SU-DHL-6 (cell line): ENCODE data around the gene KHDC4.

Source experiments
- H2AFZ ChIP-seq: fragments of 200-600 bp; sonication (generic); 2 replicates; pipeline ENCODE4 v1.6.1; 2014; ENCODE audit warnings: low read depth, mild to moderate bottlenecking, moderate library complexity, mixed read lengths, antibody characterized with exemption, low read length; ENCODE audit not compliant: severe bottlenecking
- H3F3A ChIP-seq: fragments of 200-600 bp; shearing (Covaris generic); 2 replicates; pipeline ENCODE4 v1.6.0; 2016; ENCODE audit warnings: antibody characterized with exemption, mild to moderate bottlenecking; ENCODE audit not compliant: insufficient read depth
- H3K27ac ChIP-seq: fragments of 200-600 bp; sonication (generic); 2 replicates; pipeline ENCODE4 v1.5.1; 2016; ENCODE audit warnings: low read depth, mild to moderate bottlenecking, low read length, moderate library complexity, mixed read lengths
- H3K27me3 ChIP-seq: fragments of 200-600 bp; sonication (generic), shearing (Covaris generic); 2 replicates; pipeline ENCODE4 v1.6.0; 2014; ENCODE audit warnings: mild to moderate bottlenecking, low read length
- H3K36me3 ChIP-seq: fragments of 200-600 bp; sonication (generic); 2 replicates; pipeline ENCODE4 v1.6.1; 2014; ENCODE audit warnings: mild to moderate bottlenecking, low read length, mixed read lengths
- H3K4me2 ChIP-seq: fragments of 300-600, 200-600 bp; shearing (Covaris generic), sonication (generic); 2 replicates; pipeline ENCODE4 v1.6.0; 2014; ENCODE audit warnings: low read length, low read depth, mild to moderate bottlenecking; ENCODE audit not compliant: poor library complexity, severe bottlenecking
- H3K4me3 ChIP-seq: fragments of 200-600 bp; sonication (generic); 2 replicates; pipeline ENCODE4 v1.5.1; 2014; ENCODE audit warnings: antibody characterized with exemption, low read length, mild to moderate bottlenecking, mixed read lengths; ENCODE audit not compliant: insufficient read depth, poor library complexity, severe bottlenecking
- H3K79me2 ChIP-seq: fragments of 200-600 bp; sonication (generic); 2 replicates; pipeline ENCODE4 v1.6.1; 2014; ENCODE audit warnings: mild to moderate bottlenecking, low read length, moderate library complexity; ENCODE audit not compliant: insufficient read depth
- H3K9ac ChIP-seq: fragments of 200-600 bp; sonication (generic); 2 replicates; pipeline ENCODE4 v1.7.0; 2014; ENCODE audit warnings: mild to moderate bottlenecking, low read length
- H3K9me2 ChIP-seq: fragments of 200-600 bp; sonication (generic); replicated peaks from 2 replicates; pipeline ENCODE4 v1.6.1; 2014; ENCODE audit warnings: low read length; ENCODE audit not compliant: insufficient read depth
- H3K9me3 ChIP-seq: fragments of 200-600 bp; sonication (generic); 2 replicates; pipeline ENCODE4 v1.6.1; 2014; ENCODE audit warnings: low read length, mixed read lengths; ENCODE audit not compliant: insufficient read depth
- H4K20me1 ChIP-seq: fragments of 200-600 bp; sonication (generic); 2 replicates; pipeline ENCODE4 v1.6.1; 2014; ENCODE audit warnings: low read depth, mild to moderate bottlenecking, antibody characterized with exemption, low read length, moderate library complexity, mixed read lengths
- EZH2phosphoT487 ChIP-seq: fragments of 200-600 bp; sonication (generic), shearing (Covaris generic); conservative IDR thresholded peaks from 2 replicates; pipeline ENCODE4 v1.6.1; 2018; ENCODE audit warnings: mild to moderate bottlenecking, antibody characterized with exemption, low read length, moderate library complexity, mixed read lengths
- TF ChIP-seq, protein P1 (sequence below): fragments of 200-600 bp; sonication (generic); IDR thresholded peaks from one replicate; pipeline ENCODE4 v1.5.1; 2017; ENCODE audit warnings: antibody characterized with exemption, mild to moderate bottlenecking, low read length, moderate library complexity; ENCODE audit not compliant: insufficient read depth, poor library complexity, severe bottlenecking

Gene KHDC4

DNA sequence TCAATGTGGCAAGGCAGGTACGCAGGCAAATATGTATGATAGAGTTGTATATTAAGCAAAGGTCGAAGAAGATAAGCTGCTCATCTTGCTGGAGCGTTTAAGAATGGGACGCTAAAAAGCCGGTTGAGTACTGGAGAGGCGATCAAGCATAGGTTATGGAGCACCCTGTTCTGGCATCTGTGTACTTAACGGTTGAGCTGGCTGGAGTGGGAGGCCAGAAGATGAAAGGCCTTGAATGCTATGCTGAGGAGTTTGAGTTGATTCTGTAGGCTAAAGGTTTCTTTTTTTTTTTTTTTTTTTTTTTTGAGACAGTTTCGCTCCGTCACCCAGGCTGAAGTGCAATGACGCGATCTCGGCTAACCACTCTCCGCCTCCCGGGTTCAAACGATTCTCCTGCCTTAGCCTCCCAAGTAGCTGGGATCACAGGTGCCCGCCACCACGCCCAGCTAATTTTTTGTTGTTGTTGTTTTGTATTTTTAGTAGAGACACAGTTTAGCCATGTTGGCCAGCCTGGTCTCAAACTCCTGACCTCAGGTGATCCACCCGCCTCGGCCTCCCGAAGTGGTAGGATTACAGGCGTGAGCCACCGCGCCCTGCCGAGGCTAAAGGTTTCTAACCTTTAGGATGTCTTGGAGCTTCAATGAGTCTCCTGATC, 850 bp upstream of the KHDC4 start:
- H2AFZ ChIP-seq, result peak overlapping the region; percentile 91
- peak overlapping the region; percentile 83 for H3K27ac ChIP-seq
- peak overlapping the region; percentile 74 for H3K4me3 ChIP-seq
- H3K79me2 ChIP-seq, result peaks cover 42% of the 10 kb centered on the region
- peaks cover 25% of the 10 kb centered on the region for H3K36me3 ChIP-seq
- TF ChIP-seq EZH2phosphoT487, result no peak
- TF ChIP-seq, protein P1, sequence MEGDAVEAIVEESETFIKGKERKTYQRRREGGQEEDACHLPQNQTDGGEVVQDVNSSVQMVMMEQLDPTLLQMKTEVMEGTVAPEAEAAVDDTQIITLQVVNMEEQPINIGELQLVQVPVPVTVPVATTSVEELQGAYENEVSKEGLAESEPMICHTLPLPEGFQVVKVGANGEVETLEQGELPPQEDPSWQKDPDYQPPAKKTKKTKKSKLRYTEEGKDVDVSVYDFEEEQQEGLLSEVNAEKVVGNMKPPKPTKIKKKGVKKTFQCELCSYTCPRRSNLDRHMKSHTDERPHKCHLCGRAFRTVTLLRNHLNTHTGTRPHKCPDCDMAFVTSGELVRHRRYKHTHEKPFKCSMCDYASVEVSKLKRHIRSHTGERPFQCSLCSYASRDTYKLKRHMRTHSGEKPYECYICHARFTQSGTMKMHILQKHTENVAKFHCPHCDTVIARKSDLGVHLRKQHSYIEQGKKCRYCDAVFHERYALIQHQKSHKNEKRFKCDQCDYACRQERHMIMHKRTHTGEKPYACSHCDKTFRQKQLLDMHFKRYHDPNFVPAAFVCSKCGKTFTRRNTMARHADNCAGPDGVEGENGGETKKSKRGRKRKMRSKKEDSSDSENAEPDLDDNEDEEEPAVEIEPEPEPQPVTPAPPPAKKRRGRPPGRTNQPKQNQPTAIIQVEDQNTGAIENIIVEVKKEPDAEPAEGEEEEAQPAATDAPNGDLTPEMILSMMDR, result no peak
- H3K4me2 ChIP-seq, result peak overlapping the region; percentile 99
- H3K27me3 ChIP-seq, result no peaks in the 10 kb centered on the region
- H3K9ac ChIP-seq, result peak overlapping the region; percentile 94
- H3F3A ChIP-seq, result peaks cover 32% of the 10 kb centered on the region
- peaks cover 26% of the 10 kb centered on the region for H4K20me1 ChIP-seq
- no peaks in the 10 kb centered on the region for H3K9me2 ChIP-seq
- no peaks in the 10 kb centered on the region for H3K9me3 ChIP-seq

DNA sequence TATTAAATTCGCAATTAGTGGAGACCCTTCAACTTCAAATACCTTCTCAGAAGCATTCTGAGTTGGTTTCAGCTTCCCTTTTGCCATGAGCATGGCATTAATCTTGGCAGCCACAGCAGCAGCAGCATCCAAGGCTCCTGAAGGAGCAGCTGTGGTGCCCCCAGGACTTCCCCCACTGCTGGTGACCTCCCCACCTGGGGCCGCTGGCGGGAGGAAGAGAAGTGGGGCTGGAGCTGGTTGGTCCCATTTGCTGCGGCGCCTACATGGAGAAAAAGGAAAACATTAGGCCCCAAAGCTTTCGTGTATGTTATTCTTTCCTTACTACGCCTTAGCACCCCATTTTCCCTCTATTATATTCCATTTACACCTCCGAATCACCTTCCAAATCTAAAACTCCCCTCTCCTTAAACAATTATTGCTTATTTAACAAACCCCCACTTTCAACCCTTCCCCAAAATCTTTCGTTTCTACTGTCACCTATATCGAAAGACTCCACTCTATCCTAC, 569 bp downstream of the KHDC4 start:
- peaks cover 34% of the 10 kb centered on the region for H3K36me3 ChIP-seq
- peaks cover 54% of the 10 kb centered on the region for H3K79me2 ChIP-seq
- H3K4me2 ChIP-seq, result peak overlapping the region; percentile 88
- H2AFZ ChIP-seq, result no peak overlapping the region
- no peaks in the 10 kb centered on the region for H3K9me3 ChIP-seq
- peaks cover 33% of the 10 kb centered on the region for H4K20me1 ChIP-seq
- no peaks in the 10 kb centered on the region for H3K9me2 ChIP-seq
- peak overlapping the region; percentile 94 for H3K9ac ChIP-seq
- H3K27ac ChIP-seq, result peak overlapping the region; percentile 68
- peaks cover 39% of the 10 kb centered on the region for H3F3A ChIP-seq
- H3K27me3 ChIP-seq, result no peaks in the 10 kb centered on the region
- TF ChIP-seq EZH2phosphoT487, result no peak
- TF ChIP-seq, protein P1, result no peak
- H3K4me3 ChIP-seq, result peak overlapping the region; percentile 93

DNA sequence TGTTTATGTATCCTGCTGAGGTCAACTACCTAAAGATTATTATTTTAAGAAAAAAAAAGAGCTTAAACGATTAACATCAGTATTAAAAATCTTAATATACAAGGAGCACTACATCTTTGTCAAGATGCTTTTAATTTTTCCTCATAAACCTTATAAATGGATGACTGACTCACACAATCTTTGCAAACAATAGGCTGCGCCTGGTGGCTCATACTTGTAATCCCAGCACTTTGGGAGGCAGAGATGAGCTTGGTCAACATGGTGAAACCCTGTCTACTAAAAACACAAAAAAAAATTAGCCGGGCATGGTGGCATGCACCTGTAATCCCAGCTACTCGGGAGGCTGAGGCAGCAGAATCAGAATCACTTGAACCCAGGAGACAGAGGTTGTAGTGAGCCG, 1.7 kb downstream of the KHDC4 start:
- Histone ChIP-seq H3K36me3 (peaks cover 39% of the 10 kb centered on the region), H3K4me3 (peak overlapping the region; percentile 93), H3K9ac (peak overlapping the region; percentile 94), H3K27me3 (no peaks in the 10 kb centered on the region), H4K20me1 (peaks cover 33% of the 10 kb centered on the region), H3K27ac (no peak overlapping the region), H3F3A (peaks cover 39% of the 10 kb centered on the region), H3K4me2 (peak overlapping the region; percentile 88), H2AFZ (no peak overlapping the region), H3K79me2 (peaks cover 58% of the 10 kb centered on the region), H3K9me3 (no peaks in the 10 kb centered on the region), H3K9me2 (no peaks in the 10 kb centered on the region)
- no peak for TF ChIP-seq EZH2phosphoT487
- TF ChIP-seq, protein P1, result no peak
